ENCODE results near the gene LAMA2.
"Not testable (repeated sequence)": the region's sequence is repeated elsewhere in the genome, so short reads cannot be mapped to it uniquely, and the experiment has no call there.

The LAMA2 gene

GRCh38 chr6:129008591-129008990 lies 125.7 kb downstream of the LAMA2 start:
- DNase-seq, result no peak

DNA sequence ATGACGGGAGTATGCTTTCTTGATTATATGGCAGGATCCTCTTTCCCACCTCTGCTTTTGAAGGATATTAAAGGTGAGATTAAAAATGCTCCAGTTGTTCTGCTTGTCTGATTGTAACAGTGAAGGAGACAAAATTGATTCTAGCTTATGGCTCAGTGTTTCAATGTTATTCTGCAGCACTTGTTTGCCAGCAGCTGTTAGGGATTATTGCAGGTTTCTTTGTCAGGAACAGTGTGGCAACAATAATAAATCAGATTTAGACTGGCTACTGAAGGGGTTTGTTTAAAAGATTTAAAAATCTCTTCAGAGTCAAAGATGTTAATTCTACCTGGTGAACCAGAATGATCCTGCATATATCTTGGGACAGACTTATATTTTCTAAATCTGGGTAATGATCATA lies 126.9 kb downstream of the LAMA2 start:
- no peak for DNase-seq

DNA sequence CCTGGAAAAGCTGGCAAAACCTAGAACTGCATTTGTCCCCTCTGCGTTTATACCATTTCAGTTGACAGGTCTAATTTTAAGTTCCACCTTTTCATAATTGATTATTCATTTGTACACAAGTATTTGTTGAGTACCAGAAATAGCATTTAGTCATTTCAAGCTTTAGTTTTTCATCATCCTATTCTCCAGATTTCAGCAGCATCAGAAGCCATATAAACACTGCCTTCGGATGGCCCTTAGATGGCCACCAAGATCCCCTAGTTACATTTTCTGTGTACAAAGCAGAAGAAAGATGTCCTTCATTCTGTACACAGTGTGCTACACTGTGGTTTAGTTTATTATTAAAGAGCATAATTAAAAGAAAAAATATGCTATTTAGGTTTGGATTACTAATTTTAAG lies 131.4 kb downstream of the LAMA2 start:
- no peak for DNase-seq

GRCh38 chr6:129015721-129016120 lies 132.8 kb downstream of the LAMA2 start:
- no peak for DNase-seq

GRCh38 chr6:129016844-129017243 lies 133.9 kb downstream of the LAMA2 start:
- no peak for DNase-seq

DNA sequence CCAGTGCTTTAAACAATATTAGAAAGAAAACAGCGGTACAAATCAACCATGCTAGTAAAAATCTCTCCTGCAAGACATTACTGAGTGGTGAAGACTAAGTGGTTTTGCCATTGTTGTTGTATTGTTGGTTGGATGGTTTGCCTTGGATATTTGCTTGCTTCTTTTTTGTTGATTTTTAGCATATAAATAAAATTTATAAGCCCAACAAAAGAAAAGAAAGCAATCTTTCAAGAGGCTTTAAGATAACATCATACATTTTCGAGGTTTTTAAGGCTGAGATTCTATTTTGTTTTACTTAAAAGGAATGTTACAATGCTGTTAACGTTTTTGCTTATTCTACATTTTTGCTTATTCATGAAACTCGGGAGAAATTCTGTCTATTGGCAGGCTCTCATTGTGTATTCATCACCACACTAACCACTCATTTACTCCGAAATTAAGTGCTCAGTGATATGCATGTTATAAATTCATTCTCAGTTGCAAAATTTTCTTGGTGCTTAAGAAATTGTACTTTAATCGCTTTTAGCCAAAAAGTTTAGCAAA lies 139.1 kb downstream of the LAMA2 start:
- DNase-seq, result no peak

GRCh38 chr6:129026601-129027000 lies 143.7 kb downstream of the LAMA2 start:
- DNase-seq, result no peak

DNA sequence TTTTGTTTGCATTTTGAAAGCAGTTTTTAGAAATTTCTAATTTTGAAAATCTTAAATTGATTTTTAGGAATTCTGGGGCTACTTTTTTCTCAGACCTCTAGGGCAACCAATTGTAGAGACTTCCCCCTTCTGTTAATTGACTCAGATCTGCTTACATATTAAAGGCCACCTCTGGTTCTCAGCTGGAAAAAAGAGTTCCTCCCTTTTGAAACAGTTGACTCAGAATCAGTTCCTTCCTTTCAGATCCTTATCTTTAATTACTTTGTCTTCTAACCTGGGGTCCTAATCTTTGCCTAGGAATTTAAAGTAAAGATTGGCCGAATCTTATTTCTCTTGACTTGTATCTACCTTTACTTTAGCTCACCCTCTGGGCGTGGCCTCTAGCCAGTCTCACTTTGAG lies 146.8 kb downstream of the LAMA2 start:
- no peak for DNase-seq

GRCh38 chr6:129030215-129030614 lies 147.3 kb downstream of the LAMA2 start:
- no peak for DNase-seq

DNA sequence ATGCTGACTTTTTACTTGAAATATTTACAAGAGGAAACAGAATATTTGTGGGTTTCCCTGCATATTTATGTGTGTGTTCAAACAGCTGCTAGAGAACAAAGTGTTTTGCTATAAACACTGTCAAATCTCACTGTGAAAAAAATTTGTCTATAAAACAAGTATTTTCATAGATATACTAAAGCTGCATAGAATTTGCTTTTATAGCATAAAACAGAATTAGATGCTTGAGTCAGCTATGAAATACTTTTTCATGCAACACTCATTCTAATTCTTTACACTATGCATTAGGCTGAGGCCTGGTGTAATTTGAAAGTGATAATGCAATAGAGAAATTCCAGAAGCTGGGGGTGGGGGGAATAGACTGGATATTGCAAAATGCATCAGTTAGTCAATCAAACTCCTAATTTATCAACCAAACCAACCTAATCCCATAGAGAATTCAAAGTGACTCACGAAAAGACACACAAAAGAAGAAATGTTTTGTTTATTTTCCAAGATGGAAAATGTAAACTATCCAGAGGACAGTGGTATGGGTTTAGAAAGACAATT lies 148.2 kb downstream of the LAMA2 start:
- no peak for DNase-seq

DNA sequence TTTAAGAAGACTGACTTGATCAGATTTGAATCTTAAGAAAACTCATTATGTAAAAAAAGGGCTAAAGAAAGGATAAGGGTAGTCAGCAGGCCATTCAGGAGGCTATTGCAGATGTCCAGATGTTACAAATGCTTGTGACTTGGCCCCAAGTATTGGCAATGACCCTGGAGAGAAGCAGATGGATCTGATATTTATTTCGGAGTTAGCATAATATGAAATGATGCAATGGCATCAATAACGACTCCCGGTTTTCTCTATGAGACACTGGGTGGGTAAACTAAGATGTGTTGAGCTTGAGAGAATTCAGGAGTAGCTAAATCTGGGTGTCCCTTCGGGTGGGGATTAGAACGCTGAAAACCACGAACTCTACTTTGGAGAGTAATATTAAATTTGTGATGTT lies 149.7 kb downstream of the LAMA2 start:
- DNase-seq, result no peak

DNA sequence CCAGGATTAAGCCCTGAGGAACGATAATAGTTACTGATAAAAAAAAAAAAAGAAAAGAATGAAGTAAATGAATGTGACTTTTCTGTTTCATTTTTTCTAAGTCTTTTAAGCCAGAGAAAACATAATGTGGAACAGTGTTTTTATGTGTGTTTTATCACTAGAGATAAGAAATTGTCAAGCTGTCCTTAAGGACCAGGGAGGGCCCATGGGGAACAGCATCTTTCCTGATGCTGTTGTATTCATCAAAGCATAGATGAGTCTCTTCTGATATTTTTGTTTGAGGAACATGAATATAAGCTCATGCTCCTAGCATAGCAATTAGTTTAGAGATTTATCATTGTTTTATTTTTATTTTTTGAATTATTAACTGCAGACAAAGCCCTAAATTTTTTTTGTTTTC lies 150.2 kb downstream of the LAMA2 start:
- DNase-seq, result no peak

- DNase-seq, result no peak
These were observed 150.6 kb downstream of the LAMA2 start for GRCh38 chr6:129033581-129033980.

GRCh38 chr6:129041563-129041962 lies 158.6 kb downstream of the LAMA2 start:
- DNase-seq, result no peak

- DNase-seq, result no peak
These were observed 163.6 kb downstream of the LAMA2 start for GRCh38 chr6:129046526-129046925.

- no peak for DNase-seq
These were observed 164.9 kb downstream of the LAMA2 start for GRCh38 chr6:129047834-129048233.

DNA sequence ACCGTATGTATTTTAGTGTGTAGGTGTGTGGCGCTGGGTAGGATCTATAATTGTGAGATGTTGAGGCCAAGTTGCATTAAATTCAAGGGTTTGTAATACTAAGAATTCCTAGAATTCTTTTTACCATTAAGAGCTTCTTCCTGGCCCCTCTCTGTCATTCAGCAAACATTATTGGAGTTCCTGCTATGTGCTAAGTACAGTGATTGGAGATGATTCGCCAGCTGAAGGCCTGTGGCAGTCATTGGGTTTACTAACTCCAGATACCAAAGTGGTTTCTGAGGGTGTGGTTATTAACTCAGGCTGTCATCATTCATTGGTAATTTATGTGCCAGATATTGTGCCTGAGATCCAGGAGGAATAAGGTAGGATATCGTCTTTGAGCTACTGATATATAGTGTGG lies 167.1 kb downstream of the LAMA2 start:
- DNase-seq, result no peak

DNA sequence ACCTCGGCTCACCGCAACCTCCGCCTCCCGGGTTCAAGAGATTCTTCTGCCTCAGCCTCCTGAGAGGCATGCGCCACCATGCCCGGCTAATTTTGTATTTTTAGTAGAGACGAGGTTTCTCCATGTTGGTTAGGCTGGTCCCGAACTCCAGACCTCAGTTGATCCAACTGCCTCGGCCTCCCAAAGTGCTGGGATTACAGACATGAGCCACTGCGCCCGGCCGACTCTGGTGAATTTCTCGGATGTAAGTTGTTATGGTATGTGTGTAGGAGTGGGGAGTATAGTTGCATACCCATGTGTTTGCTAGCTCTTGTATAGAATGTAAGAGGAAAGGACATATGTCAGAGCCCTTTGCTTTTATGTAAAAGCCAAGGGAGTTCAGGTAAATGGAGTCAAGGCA lies 170.2 kb downstream of the LAMA2 start:
- DNase-seq, result not testable (repeated sequence)

- no peak for DNase-seq
These were observed 172.9 kb downstream of the LAMA2 start for GRCh38 chr6:129055796-129056195.

- no peak for DNase-seq
These were observed 176.7 kb downstream of the LAMA2 start for GRCh38 chr6:129059650-129060049.

DNA sequence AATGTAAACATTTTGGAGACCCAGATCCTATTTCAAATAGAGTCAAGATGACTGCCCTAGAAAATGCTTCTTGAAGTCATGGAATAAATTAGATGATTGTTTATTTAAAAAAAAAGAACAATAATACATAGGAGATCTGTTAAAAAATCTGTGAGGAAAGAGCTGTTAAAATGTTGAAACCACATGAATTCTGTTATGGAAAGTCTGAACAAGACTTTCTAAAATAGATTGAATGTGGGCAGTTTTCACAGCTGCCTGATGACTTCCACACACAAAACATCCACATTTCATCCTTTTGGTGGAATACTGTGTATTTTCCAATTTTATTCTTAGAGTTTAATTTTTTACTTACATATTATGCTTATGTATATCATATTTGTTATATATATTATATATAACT lies 186.1 kb downstream of the LAMA2 start:
- no peak for DNase-seq

DNA sequence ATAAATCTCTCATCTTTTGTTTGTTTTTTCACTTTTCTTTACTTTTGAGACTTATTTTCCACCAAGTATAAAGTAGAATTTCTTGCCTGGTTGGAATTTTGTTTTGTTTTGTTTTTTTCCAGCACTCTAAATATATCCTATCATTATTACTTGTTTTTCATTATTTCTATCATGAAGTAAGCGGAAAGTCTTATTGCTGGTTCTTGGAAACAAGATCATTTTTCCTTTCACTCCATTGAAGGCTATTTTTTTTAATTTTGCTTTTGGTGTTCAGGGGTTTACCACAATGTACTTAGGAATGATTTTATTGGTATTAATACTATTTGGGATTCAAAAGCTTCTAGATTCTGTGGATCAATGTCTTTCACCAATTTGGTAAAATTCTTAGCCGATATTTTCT lies 190.1 kb downstream of the LAMA2 start:
- no peak for DNase-seq

DNA sequence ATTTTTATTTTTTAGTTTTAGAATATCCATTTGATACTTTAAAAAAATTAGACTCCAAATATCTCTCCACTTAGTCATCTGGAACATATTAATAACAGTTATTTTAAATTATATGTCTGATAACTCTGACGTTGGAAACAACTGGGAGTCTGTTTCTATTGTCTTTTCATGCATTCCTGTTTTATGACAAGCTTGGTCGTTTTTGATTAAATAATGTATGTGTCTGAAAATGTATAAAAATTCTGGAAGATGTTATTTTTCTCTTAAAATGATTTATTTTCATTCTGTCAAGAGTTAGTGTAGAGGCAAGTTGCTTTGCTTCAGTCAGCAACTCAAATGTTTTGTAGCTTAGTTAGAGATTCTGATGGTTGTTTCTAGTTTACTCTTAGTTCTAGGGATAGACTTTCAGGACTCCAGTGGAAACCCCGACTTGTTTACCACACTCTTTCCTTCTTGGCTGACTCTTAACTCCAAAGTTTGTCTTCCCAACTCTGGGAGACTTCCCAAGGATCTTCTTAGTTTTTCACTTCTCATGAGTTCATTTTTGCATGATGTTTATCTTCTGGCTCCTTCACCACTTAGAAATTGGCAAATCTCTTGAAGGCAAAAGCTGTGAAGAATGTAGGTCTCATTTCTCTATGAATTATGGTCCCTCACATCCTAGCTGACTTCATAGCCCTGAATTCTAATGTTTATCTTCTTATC lies 190.9 kb downstream of the LAMA2 start:
- no peak for DNase-seq

DNA sequence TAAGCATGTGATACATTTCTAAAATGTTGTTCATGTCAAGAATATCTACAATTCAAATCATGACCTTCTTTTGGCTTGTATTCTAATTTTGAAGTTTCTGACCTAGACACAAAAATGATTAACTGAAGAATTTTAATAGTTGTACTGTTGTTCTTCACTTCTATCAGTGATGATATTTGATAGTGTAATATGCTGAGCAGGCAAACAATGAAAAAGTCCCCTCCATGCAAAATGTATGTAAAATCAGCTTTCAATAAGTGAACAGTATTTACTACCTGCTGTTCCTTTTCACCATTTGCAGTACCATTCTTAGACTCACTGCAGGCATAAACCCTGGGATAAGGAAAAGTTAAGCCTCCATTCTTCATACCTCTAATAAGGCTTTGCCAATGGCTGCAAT lies 201.5 kb downstream of the LAMA2 start:
- no peak for DNase-seq

DNA sequence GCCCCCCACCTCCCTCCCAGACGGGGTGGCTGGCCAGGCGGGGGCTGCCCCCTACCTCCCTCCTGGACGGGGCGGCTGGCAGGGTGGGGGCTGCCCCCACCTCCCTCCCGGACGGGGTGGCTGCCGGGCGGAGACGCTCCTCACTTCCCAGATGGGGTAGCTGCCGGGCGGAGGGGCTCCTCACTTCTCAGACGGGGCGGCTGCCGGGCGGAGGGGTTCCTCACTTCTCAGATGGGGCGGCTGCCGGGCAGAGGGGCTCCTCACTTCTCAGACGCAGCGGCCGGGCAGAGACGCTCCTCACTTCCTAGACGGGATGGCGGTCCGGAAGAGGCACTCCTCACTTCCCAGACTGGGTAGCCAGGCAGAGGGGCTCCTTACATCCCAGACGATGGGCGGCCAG lies 205.5 kb downstream of the LAMA2 start:
- not testable (repeated sequence) for DNase-seq

Data from activated effector memory CD4-positive, alpha-beta T cell treated with anti-CD3 and anti-CD28 coated beads, Interleukin-2, amount 50 U/mL, for 16 hours (primary cell).